Endothelial cell of umbilical vein (primary cell): Measurements from ENCODE around the gene MAN1A1. TPM values are rescaled to one million over a fixed set of nuclear protein-coding genes. Genes with fewer than 3 reads are reported as not detected.

Source experiments
- Bru-seq: library from RNA; stranded (reverse); fragments of 400-500 nt; gene quantifications from one replicate; lab custom pipeline; 2021; lab: Mats Ljungman, UMichigan
- BruChase-seq, 2 experiments: library from RNA; stranded (reverse); fragments of 400-500 nt; gene quantifications; one replicate each; lab custom pipeline; 2021; lab: Mats Ljungman, UMichigan
- BruUV-seq: library from RNA; stranded (reverse); fragments of 400-500 nt; replicated peaks from 2 replicates; lab custom pipeline; 2021; lab: Mats Ljungman, UMichigan
- CTCF ChIA-PET: fragments of 300-600, 350-600 bp; sonication (Branson Sonifier 250); formaldehyde crosslinking; loops from one replicate; lab custom pipeline; 2021; ENCODE audit warnings: antibody characterized with exemption, inconsistent platforms; lab: Charles Lee
- POLR2A ChIA-PET: fragments of 300-600, 350-600 bp; sonication (Branson Sonifier 250); formaldehyde crosslinking; loops from one replicate; lab custom pipeline; 2021; ENCODE audit warnings: antibody characterized with exemption, inconsistent platforms; lab: Charles Lee
- DNase-seq: peaks from one replicate; pipeline ENCODE4 v3.0.0-alpha.2; 2011; ENCODE audit warnings: low read depth, low spot score
- FAIRE-seq: peaks from 2 replicates; lab custom pipeline; 2011; peaks lifted over from hg19 to GRCh38; lab: Jason Lieb, UNC
- H2AFZ ChIP-seq: 2 replicates; pipeline ENCODE4 v1.6.0; 2012; ENCODE audit warnings: low read depth, low read length, control low read depth, inconsistent platforms
- H3K27ac ChIP-seq: 2 replicates; pipeline ENCODE4 v1.5.1; 2011; ENCODE audit warnings: low read depth, mild to moderate bottlenecking, control low read depth, low read length, moderate library complexity; ENCODE audit not compliant: insufficient read depth
- H3K27me3 ChIP-seq, 2 experiments: 2 replicates each; pipeline versions ENCODE4 v1.6.0 to v1.6.1; 2011; ENCODE audit warnings: low read length in 2 of 2, mixed read lengths in 1 of 2; ENCODE audit not compliant: control insufficient read depth in 2 of 2, insufficient read depth in 2 of 2
- H3K36me3 ChIP-seq, 2 experiments: 2 replicates in 1 of 2; 3 replicates in 1 of 2; pipeline ENCODE4 v1.5.1; 2011; ENCODE audit warnings: low read length in 2 of 2, mild to moderate bottlenecking in 1 of 2, moderate library complexity in 1 of 2; ENCODE audit not compliant: control insufficient read depth in 2 of 2, insufficient read depth in 2 of 2; ENCODE audit errors: extremely low read depth in 1 of 2
- H3K4me1 ChIP-seq: 3 replicates; pipeline ENCODE4 v1.5.1; 2011; ENCODE audit warnings: mild to moderate bottlenecking, low read length; ENCODE audit not compliant: control insufficient read depth, insufficient read depth; ENCODE audit errors: extremely low read depth
- H3K4me2 ChIP-seq: 2 replicates; pipeline ENCODE4 v1.6.1; 2011; ENCODE audit warnings: low read length, control low read depth, mixed read lengths; ENCODE audit not compliant: insufficient read depth
- H3K4me3 ChIP-seq, 3 experiments: fragments of 200-600 bp in 1 of 3; sonication (generic), shearing (Covaris generic) in 1 of 3; replicated peaks in 1 of 3; 2 replicates each; pipeline ENCODE4 v1.5.1; 2011 to 2016; ENCODE audit warnings: control low read depth in 3 of 3, low read length in 3 of 3, mild to moderate bottlenecking in 2 of 3, inconsistent platforms in 1 of 3, low read depth in 1 of 3, moderate library complexity in 1 of 3; ENCODE audit not compliant: insufficient read depth in 1 of 3
- H3K79me2 ChIP-seq: 2 replicates; pipeline ENCODE4 v1.6.0; 2012; ENCODE audit warnings: low read length, inconsistent platforms; ENCODE audit not compliant: control insufficient read depth, insufficient read depth
- H3K9ac ChIP-seq: replicated peaks from 2 replicates; pipeline ENCODE3; 2011; ENCODE audit warnings: low read length, control low read depth; ENCODE audit not compliant: insufficient read depth; ENCODE audit errors: extremely low read depth
- H3K9me1 ChIP-seq: replicated peaks from 3 replicates; pipeline ENCODE4 v1.6.0; 2011; ENCODE audit warnings: mild to moderate bottlenecking, low read length; ENCODE audit not compliant: control insufficient read depth, insufficient read depth; ENCODE audit errors: extremely low read depth
- H3K9me3 ChIP-seq: replicated peaks from 2 replicates; pipeline ENCODE4 v1.5.1; 2012; ENCODE audit warnings: low read length, inconsistent platforms; ENCODE audit not compliant: control insufficient read depth, insufficient read depth
- H4K20me1 ChIP-seq: replicated peaks from 2 replicates; pipeline ENCODE3; 2011; ENCODE audit warnings: mild to moderate bottlenecking, low read length; ENCODE audit not compliant: control insufficient read depth, insufficient read depth; ENCODE audit errors: extremely low read depth
- FOS ChIP-seq: IDR thresholded peaks from 2 replicates; pipeline ENCODE4 v1.6.1; 2011; ENCODE audit warnings: mild to moderate bottlenecking, low read length, moderate library complexity, borderline replicate concordance; ENCODE audit not compliant: insufficient read depth
- GATA2 ChIP-seq: IDR thresholded peaks from 2 replicates; pipeline ENCODE4 v1.7.0; 2011; ENCODE audit warnings: low read depth, mild to moderate bottlenecking, moderate library complexity, mixed read lengths, low read length; ENCODE audit not compliant: insufficient read length, insufficient read depth
- JUN ChIP-seq: IDR thresholded peaks from 2 replicates; pipeline ENCODE4 v1.6.1; 2011; ENCODE audit warnings: borderline replicate concordance, low read depth; ENCODE audit not compliant: insufficient read length, insufficient read depth
- MYC ChIP-seq: IDR thresholded peaks from one replicate; pipeline ENCODE4 v1.6.1; 2011; ENCODE audit warnings: mild to moderate bottlenecking, low read depth, low read length
- POLR2A ChIP-seq: IDR thresholded peaks from 2 replicates; pipeline ENCODE4 v1.6.1; 2012; ENCODE audit warnings: low read depth, mild to moderate bottlenecking, control low read depth, low read length
- POLR2AphosphoS5 ChIP-seq: IDR thresholded peaks from 2 replicates; pipeline ENCODE4 v1.6.1; 2012; ENCODE audit warnings: low read depth, mild to moderate bottlenecking, control low read depth, low read length, moderate library complexity; ENCODE audit not compliant: insufficient read depth
- dilution Hi-C: fragments of 300-500 bp; cut with MboI; formaldehyde crosslinking; loops from one replicate; pipeline ENCODE4 v1.15.0; 2019; ENCODE audit warnings: low sequenced_read_pairs; ENCODE audit not compliant: extremely low pct_ligation_motif_present
- intact Hi-C: fragments of 100-400 bp; cut with micrococcal nuclease; formaldehyde crosslinking; loops from one replicate; pipeline ENCODE4 v1.10.0; 2022
- long read RNA-seq: library from polyadenylated mRNA; stranded (forward); transcript quantifications from one replicate; pipeline ENCODE4 v2.0.0, GENCODE V29; 2021
- polyA minus RNA-seq, 3 experiments: library from RNA; depleted of rRNA, polyadenylated mRNA; stranded (reverse); fragments of >200 nt; gene quantifications; 1 replicate in 1 of 3; 2 replicates in 2 of 3; pipeline ENCODE4 v1.2.3, GENCODE V29; 2011
- polyA plus RNA-seq, 4 experiments: library from polyadenylated mRNA; depleted of rRNA in 3 of 4; stranded (reverse) in 3 of 4; unstranded in 1 of 4; fragments of >200 nt; gene quantifications; 2 replicates each; pipeline versions ENCODE4 v1.2.1 to v1.2.3, GENCODE V29; 2011 to 2012; ENCODE audit warnings: missing spikeins in 1 of 4
- total RNA-seq: library from RNA; stranded (reverse); gene quantifications from 2 replicates; pipeline ENCODE4 v1.2.3, GENCODE V29; 2021
- TF ChIP-seq, protein P1 (sequence below), 2 donors: IDR thresholded peaks; 1 replicate in 1 of 2; 2 replicates in 1 of 2; pipeline ENCODE4 v1.5.1; 2011; ENCODE audit warnings: low read length in 2 of 2, mild to moderate bottlenecking in 2 of 2, moderate library complexity in 2 of 2, control low read depth in 1 of 2, inconsistent platforms in 1 of 2, low read depth in 1 of 2; ENCODE audit not compliant: insufficient read depth in 1 of 2; ENCODE audit errors: extremely low read depth in 1 of 2

The MAN1A1 gene
- total RNA-seq (12.9 and 13.3 TPM in 2 replicates), polyA plus RNA-seq (2.6 and 3.3 TPM in 2 replicates), polyA minus RNA-seq (3.3 and 3.8 TPM in 2 replicates), Bru-seq, nascent RNA (percentile 60 among the genes with signal in this experiment), BruChase-seq, experiment 1, labeled RNA remaining after a 6-hour chase (percentile 61 among the genes with signal in this experiment), BruChase-seq, experiment 2, labeled RNA remaining after a 2-hour chase (percentile 53 among the genes with signal in this experiment)
- 3.0 and 3.3 TPM in 2 replicates for polyA plus RNA-seq (2011; cell fraction: cytosol; rRNA removed)
- polyA plus RNA-seq (2011; cell fraction: nucleus; rRNA removed) = 2.4 and 3.2 TPM in 2 replicates
- 3.0 and 5.6 TPM in 2 replicates for polyA plus RNA-seq (2012)
- polyA minus RNA-seq (2011; cell fraction: cytosol; rRNA and poly(A)+ RNA removed) = 1.2 TPM
- polyA minus RNA-seq (2011; cell fraction: nucleus; rRNA and poly(A)+ RNA removed) = 3.1 and 3.2 TPM in 2 replicates
- long read RNA-seq, full-length matches to known transcripts = 12 of 16 reads
- long read RNA-seq, partial matches to known transcripts = 3 of 16 reads
- long read RNA-seq, other reads (novel, unspliced or antisense) = 1 of 16 reads

DNA sequence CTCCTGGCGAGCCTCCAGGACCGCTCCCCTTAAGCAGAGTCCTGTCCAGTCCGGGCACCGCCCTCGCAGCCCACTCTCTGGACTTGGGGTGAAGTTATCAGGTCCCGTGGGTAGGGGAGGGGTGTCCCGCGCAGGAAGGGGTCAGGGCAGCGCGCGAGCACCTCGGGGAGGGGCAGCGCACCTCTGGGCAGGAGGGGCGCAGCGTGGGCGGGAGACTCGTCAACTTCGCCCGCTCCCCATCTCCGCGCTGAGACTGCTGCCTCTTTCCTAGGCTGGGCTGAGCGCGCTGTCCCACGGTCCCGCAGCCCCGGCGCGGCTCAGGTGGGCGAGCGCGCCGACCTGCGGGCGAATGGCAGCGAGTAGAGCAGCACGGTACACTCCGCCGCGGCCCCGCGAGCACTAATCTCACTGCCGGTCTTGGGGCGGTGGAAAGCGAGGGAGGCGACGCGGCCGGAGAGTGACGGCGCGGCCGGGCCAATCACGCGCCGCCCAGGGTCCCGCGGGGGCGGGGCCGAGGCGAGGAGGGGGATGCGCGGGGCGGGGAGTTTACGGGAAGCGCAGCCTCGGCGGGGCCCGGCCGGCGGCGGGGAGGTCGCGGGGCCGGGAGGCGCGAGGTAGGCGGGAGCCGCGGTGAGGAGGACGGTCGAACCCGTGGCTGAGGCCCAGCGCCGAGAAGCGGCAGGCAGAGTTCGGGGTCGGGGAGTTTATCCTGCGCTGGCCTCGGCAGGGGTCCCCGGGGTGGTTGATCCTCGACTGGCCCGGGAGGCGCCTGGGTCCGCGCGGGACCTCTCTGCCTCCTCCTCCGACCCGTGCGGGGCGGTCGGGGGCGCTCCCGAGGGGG, at the start of gene MAN1A1:
TSS of gene MAN1A1 (minus strand) at position 401 of the 841 bp plus-strand sequence. CDS start 696 bp downstream, outside the sequence.
- Histone ChIP-seq H3K36me3 (no peaks in the 10 kb centered on the region), H3K27ac (peak within 1 kb of the TSS; percentile 50), H3K9me1 (no peaks in the 10 kb centered on the region), H3K79me2 (no peaks in the 10 kb centered on the region), H4K20me1 (no peaks in the 10 kb centered on the region), H3K4me2 (peak within 1 kb of the TSS; percentile 100), H3K27me3 (no peaks in the 10 kb centered on the region), H3K4me3 (peak within 1 kb of the TSS; percentile 89 to 97 (median 97)), H3K9me3 (no peaks in the 10 kb centered on the region), H3K4me1 (peaks cover 10% of the 10 kb centered on the region), H2AFZ (peak within 1 kb of the TSS; percentile 99), H3K9ac (peak within 1 kb of the TSS; percentile 87)
- intact Hi-C loops = loop anchor here (1.0 to 10.0 kb wide), 6 partner anchors 14 to 628 kb away; partner anchors contain the start of gene MCM9
- FAIRE-seq = peak; percentile 66
- TF ChIP-seq POLR2A (peak; percentile 56), POLR2AphosphoS5 (no peak), GATA2 (no peak), FOS (no peak), JUN (no peak), MYC (no peak)
- TF ChIP-seq, protein P1, sequence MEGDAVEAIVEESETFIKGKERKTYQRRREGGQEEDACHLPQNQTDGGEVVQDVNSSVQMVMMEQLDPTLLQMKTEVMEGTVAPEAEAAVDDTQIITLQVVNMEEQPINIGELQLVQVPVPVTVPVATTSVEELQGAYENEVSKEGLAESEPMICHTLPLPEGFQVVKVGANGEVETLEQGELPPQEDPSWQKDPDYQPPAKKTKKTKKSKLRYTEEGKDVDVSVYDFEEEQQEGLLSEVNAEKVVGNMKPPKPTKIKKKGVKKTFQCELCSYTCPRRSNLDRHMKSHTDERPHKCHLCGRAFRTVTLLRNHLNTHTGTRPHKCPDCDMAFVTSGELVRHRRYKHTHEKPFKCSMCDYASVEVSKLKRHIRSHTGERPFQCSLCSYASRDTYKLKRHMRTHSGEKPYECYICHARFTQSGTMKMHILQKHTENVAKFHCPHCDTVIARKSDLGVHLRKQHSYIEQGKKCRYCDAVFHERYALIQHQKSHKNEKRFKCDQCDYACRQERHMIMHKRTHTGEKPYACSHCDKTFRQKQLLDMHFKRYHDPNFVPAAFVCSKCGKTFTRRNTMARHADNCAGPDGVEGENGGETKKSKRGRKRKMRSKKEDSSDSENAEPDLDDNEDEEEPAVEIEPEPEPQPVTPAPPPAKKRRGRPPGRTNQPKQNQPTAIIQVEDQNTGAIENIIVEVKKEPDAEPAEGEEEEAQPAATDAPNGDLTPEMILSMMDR (IDR thresholded peaks at IDR 0.05; ENCODE audit: extremely low read depth in 1 of 2, insufficient read depth in 1 of 2, low read depth in 1 of 2, low read length in 2 of 2) = no peak
- dilution Hi-C loops = no loop called here
- DNase-seq = peak; percentile 91
- CTCF ChIA-PET = interaction anchor here (1.0 to 1.9 kb wide), 4 partner anchors 15 to 225 kb away, joined by 3 to 13 read pairs (median 8); no protein-coding TSS in a partner anchor
- TSS peak; percentile 16 for BruUV-seq
- POLR2A ChIA-PET = interaction anchor here (1.5 kb wide), 1 partner anchor 15 kb away, joined by 3 read pairs; no protein-coding TSS in a partner anchor
